ENCODE data around the gene NHLRC4. TPM values are rescaled to one million over a fixed set of nuclear protein-coding genes. Genes with fewer than 3 reads are reported as not detected.

Gene NHLRC4
- total and polyA plus RNA-seq, 4 donors, result 0.17 to 7.0 (median 0.25) TPM; not detected in 1

DNA sequence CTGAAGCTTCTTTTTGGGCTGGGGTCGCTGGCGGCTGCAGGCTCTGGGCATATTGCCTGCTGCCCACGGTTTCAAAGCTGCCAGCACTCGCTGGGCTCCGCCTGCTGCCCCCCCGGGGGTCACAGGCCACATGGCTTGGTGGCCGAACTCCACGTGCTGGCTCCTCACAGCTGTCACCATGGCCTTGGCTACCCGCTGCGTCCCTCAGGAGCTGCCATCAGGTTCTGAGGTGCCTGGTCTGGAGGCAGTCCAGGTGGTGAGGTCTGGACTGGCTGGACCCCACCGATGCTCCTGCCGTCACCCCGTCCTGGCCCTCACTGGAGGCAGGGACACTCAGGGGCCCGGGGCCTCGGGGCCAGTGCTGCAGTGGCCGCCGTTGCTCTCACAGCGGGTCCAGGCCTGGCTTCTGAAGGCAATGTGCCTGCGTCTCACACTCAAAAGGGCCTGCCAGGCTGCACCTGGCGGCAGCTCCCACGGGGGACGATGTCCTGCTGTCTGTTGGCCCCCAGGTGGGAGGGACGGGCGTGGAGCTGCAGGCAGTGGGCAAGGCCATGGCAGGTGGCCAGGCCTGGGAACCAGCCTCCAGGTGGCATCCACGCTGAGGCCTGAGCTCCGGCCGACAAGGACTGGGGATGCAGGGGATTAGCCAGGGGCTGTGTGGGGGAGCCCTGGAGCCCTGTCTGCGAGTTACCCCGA is 26.0 kb upstream of the NHLRC4 start:
- Histone ChIP-seq H3K27ac (ENCODE audit: low read depth in 1 of 2, low read length in 2 of 2) (no peak overlapping the region), H3K27me3 (ENCODE audit: control insufficient read depth in 4 of 4, insufficient read depth in 4 of 4, low read length in 3 of 4) (no peaks in the 10 kb centered on the region), H3K9me3 (ENCODE audit: control insufficient read depth in 4 of 4, low read length in 3 of 4) (no peaks in the 10 kb centered on the region), H3K4me1 (ENCODE audit: control insufficient read depth in 4 of 4, insufficient read depth in 4 of 4, low read length in 3 of 4) (peaks cover 13 to 34% (median 23%) of the 10 kb centered on the region in 4 donors), H3K36me3 (ENCODE audit: control insufficient read depth in 4 of 4, insufficient read depth in 3 of 4, low read depth in 1 of 4, low read length in 3 of 4) (peaks cover 3 to 21% (median 7%) of the 10 kb centered on the region in 4 donors), H3K4me3 (ENCODE audit: low read depth in 1 of 3, low read length in 3 of 3) (no peak overlapping the region), H3K9ac (ENCODE audit: low read depth in 1 of 2, low read length in 2 of 2) (no peak overlapping the region)
- TF ChIP-seq, protein P1, sequence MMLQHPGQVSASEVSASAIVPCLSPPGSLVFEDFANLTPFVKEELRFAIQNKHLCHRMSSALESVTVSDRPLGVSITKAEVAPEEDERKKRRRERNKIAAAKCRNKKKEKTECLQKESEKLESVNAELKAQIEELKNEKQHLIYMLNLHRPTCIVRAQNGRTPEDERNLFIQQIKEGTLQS (IDR thresholded peaks at IDR 0.05), result no peak
- TF ChIP-seq HNF4A (conservative IDR thresholded peaks at IDR 0.05) (no peak), RAD21 (IDR thresholded peaks at IDR 0.05) (no peak), GABPA (IDR thresholded peaks at IDR 0.05 in 1 of 2, conservative IDR thresholded peaks at IDR 0.05 in 1 of 2) (no peak), FOXA2 (IDR thresholded peaks at IDR 0.05) (no peak)
- DNase-seq (ENCODE audit: low spot score), result no peak
- 83% methylated on average over 29 of the region's 29 CpGs for WGBS

- peak overlapping the region; percentile 82 to 85 for H3K27ac ChIP-seq (ENCODE audit: low read depth in 1 of 2, low read length in 2 of 2)
- no peaks in the 10 kb centered on the region for H3K27me3 ChIP-seq (ENCODE audit: control insufficient read depth in 4 of 4, insufficient read depth in 4 of 4, low read length in 3 of 4)
- TF ChIP-seq HNF4G (IDR thresholded peaks at IDR 0.05) (peak; percentile 92), HNF4A (conservative IDR thresholded peaks at IDR 0.05) (peak; percentile 97), RAD21 (IDR thresholded peaks at IDR 0.05) (peak in 1 of 2 donors; percentile 19), FOXA1 (IDR thresholded peaks at IDR 0.05) (no peak), RXRA (IDR thresholded peaks at IDR 0.05) (peak in 1 of 2 donors; percentile 74), SP1 (IDR thresholded peaks at IDR 0.05) (peak; percentile 89)
- peak overlapping the region in 1 of 3 donors; percentile 26 for H3K4me3 ChIP-seq (ENCODE audit: low read depth in 1 of 3, low read length in 3 of 3)
- peak overlapping the region; percentile 26 to 60 for H3K9ac ChIP-seq (ENCODE audit: low read depth in 1 of 2, low read length in 2 of 2)
- DNase-seq (ENCODE audit: low spot score), result peak; percentile 64
- WGBS, result 50% methylated on average over 51 of the region's 51 CpGs
- no peaks in the 10 kb centered on the region for H3K9me3 ChIP-seq (ENCODE audit: control insufficient read depth in 4 of 4, low read length in 3 of 4)
- H3K4me1 ChIP-seq (ENCODE audit: control insufficient read depth in 4 of 4, insufficient read depth in 4 of 4, low read length in 3 of 4), result peaks cover 12 to 33% (median 23%) of the 10 kb centered on the region in 4 donors
- peaks cover 0 to 6% (median 2%) of the 10 kb centered on the region in 4 donors for H3K36me3 ChIP-seq (ENCODE audit: control insufficient read depth in 4 of 4, insufficient read depth in 3 of 4, low read depth in 1 of 4, low read length in 3 of 4)
Observed at GRCh38 chr16:543301-544164, 23.3 kb upstream of the NHLRC4 start.

GRCh38 chr16:544517-544916 is 22.3 kb upstream of the NHLRC4 start:
- Histone ChIP-seq H3K9me3 (ENCODE audit: control insufficient read depth in 4 of 4, low read length in 3 of 4) (no peaks in the 10 kb centered on the region), H3K27me3 (ENCODE audit: control insufficient read depth in 4 of 4, insufficient read depth in 4 of 4, low read length in 3 of 4) (no peaks in the 10 kb centered on the region), H3K4me3 (ENCODE audit: low read depth in 1 of 3, low read length in 3 of 3) (no peak overlapping the region), H3K36me3 (ENCODE audit: control insufficient read depth in 4 of 4, insufficient read depth in 3 of 4, low read depth in 1 of 4, low read length in 3 of 4) (peaks cover 0 to 9% (median 4%) of the 10 kb centered on the region in 4 donors), H3K27ac (ENCODE audit: low read depth in 1 of 2, low read length in 2 of 2) (no peak overlapping the region), H3K9ac (ENCODE audit: low read depth in 1 of 2, low read length in 2 of 2) (no peak overlapping the region), H3K4me1 (ENCODE audit: control insufficient read depth in 4 of 4, insufficient read depth in 4 of 4, low read length in 3 of 4) (peaks cover 12 to 30% (median 23%) of the 10 kb centered on the region in 4 donors)
- no peak for DNase-seq (ENCODE audit: low spot score)
- WGBS, result 96% methylated on average over 46 of the region's 46 CpGs
- TF ChIP-seq, protein P2, sequence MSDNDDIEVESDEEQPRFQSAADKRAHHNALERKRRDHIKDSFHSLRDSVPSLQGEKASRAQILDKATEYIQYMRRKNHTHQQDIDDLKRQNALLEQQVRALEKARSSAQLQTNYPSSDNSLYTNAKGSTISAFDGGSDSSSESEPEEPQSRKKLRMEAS (IDR thresholded peaks at IDR 0.05), result no peak
- no peak for TF ChIP-seq TAF1 (conservative IDR thresholded peaks at IDR 0.05)
- TF ChIP-seq FOXA1 (IDR thresholded peaks at IDR 0.05), result no peak
- TF ChIP-seq JUND (IDR thresholded peaks at IDR 0.05), result no peak
- TF ChIP-seq ZBTB33 (IDR thresholded peaks at IDR 0.05), result no peak
- no peak for TF ChIP-seq RXRA (IDR thresholded peaks at IDR 0.05)

Data from liver (tissue), 9 donors.